DLD1 (cell line): ENCODE measurements around the gene POC1B.

Experiments
- in situ Hi-C: cut with HindIII; loops from 2 replicates; pipeline ENCODE4 v1.10.0; 2017; ENCODE audit warnings: low sequenced_read_pairs

The POC1B gene

GRCh38 chr12:89497467-89497866, 28.4 kb downstream of the POC1B start:
- in situ Hi-C loops, result no loop called here

GRCh38 chr12:89497005-89497404, 28.8 kb downstream of the POC1B start:
- in situ Hi-C loops, result no loop called here

- in situ Hi-C loops, result no loop called here
Observed at GRCh38 chr12:89494411-89495231, 31.2 kb downstream of the POC1B start.

GRCh38 chr12:89493670-89494302, 32.1 kb downstream of the POC1B start:
- in situ Hi-C loops, result no loop called here

GRCh38 chr12:89492883-89493282, 33.0 kb downstream of the POC1B start:
- in situ Hi-C loops, result no loop called here

GRCh38 chr12:89490922-89491321, 34.9 kb downstream of the POC1B start:
- in situ Hi-C loops, result no loop called here

- in situ Hi-C loops, result no loop called here
Observed at GRCh38 chr12:89486264-89486663, 39.6 kb downstream of the POC1B start.

GRCh38 chr12:89484470-89484869, 41.4 kb downstream of the POC1B start:
- in situ Hi-C loops, result no loop called here

- in situ Hi-C loops, result no loop called here
Observed at GRCh38 chr12:89481213-89481914, 44.5 kb downstream of the POC1B start.

- in situ Hi-C loops, result no loop called here
Observed at GRCh38 chr12:89479982-89480381, 45.9 kb downstream of the POC1B start.

GRCh38 chr12:89477633-89478279, 48.1 kb downstream of the POC1B start:
- in situ Hi-C loops, result no loop called here

- in situ Hi-C loops, result no loop called here
Observed at GRCh38 chr12:89476904-89477595, 48.8 kb downstream of the POC1B start.

GRCh38 chr12:89476232-89476631, 49.6 kb downstream of the POC1B start:
- in situ Hi-C loops, result no loop called here

- in situ Hi-C loops, result no loop called here
Observed at GRCh38 chr12:89475203-89475990, 50.5 kb downstream of the POC1B start.

GRCh38 chr12:89474615-89475014, 51.2 kb downstream of the POC1B start:
- in situ Hi-C loops, result loop anchor here (25.0 kb wide), 1 partner anchor 412 kb away; no protein-coding TSS in a partner anchor

- in situ Hi-C loops, result loop anchor here (25.0 kb wide), 1 partner anchor 410 kb away; no protein-coding TSS in a partner anchor
Observed at GRCh38 chr12:89472508-89472907, 53.3 kb downstream of the POC1B start.

- in situ Hi-C loops, result loop anchor here (25.0 kb wide), 1 partner anchor 409 kb away; no protein-coding TSS in a partner anchor
Observed at GRCh38 chr12:89470741-89471509, 54.9 kb downstream of the POC1B start.

GRCh38 chr12:89469361-89469760, 56.5 kb downstream of the POC1B start:
- in situ Hi-C loops, result loop anchor here (25.0 kb wide), 1 partner anchor 407 kb away; no protein-coding TSS in a partner anchor
